ENCODE measurements around the gene LRRC8D.

- TF ChIP-seq, protein P1, sequence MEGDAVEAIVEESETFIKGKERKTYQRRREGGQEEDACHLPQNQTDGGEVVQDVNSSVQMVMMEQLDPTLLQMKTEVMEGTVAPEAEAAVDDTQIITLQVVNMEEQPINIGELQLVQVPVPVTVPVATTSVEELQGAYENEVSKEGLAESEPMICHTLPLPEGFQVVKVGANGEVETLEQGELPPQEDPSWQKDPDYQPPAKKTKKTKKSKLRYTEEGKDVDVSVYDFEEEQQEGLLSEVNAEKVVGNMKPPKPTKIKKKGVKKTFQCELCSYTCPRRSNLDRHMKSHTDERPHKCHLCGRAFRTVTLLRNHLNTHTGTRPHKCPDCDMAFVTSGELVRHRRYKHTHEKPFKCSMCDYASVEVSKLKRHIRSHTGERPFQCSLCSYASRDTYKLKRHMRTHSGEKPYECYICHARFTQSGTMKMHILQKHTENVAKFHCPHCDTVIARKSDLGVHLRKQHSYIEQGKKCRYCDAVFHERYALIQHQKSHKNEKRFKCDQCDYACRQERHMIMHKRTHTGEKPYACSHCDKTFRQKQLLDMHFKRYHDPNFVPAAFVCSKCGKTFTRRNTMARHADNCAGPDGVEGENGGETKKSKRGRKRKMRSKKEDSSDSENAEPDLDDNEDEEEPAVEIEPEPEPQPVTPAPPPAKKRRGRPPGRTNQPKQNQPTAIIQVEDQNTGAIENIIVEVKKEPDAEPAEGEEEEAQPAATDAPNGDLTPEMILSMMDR (IDR thresholded peaks at IDR 0.05 in 2 of 3, conservative IDR thresholded peaks at IDR 0.05 in 1 of 3; ENCODE audit: borderline replicate concordance in 1 of 3, insufficient read depth in 1 of 3, low read depth in 2 of 3, low read length in 2 of 3) = no peak
- TF ChIP-seq EZH2 (IDR thresholded peaks at IDR 0.05) = no peak
- TF ChIP-seq YY1 (IDR thresholded peaks at IDR 0.05; ENCODE audit: extremely low read depth, insufficient replicate concordance, low read depth, low read length) = no peak
- no peak for TF ChIP-seq ATF3 (IDR thresholded peaks at IDR 0.05)
- TF ChIP-seq, protein P2, sequence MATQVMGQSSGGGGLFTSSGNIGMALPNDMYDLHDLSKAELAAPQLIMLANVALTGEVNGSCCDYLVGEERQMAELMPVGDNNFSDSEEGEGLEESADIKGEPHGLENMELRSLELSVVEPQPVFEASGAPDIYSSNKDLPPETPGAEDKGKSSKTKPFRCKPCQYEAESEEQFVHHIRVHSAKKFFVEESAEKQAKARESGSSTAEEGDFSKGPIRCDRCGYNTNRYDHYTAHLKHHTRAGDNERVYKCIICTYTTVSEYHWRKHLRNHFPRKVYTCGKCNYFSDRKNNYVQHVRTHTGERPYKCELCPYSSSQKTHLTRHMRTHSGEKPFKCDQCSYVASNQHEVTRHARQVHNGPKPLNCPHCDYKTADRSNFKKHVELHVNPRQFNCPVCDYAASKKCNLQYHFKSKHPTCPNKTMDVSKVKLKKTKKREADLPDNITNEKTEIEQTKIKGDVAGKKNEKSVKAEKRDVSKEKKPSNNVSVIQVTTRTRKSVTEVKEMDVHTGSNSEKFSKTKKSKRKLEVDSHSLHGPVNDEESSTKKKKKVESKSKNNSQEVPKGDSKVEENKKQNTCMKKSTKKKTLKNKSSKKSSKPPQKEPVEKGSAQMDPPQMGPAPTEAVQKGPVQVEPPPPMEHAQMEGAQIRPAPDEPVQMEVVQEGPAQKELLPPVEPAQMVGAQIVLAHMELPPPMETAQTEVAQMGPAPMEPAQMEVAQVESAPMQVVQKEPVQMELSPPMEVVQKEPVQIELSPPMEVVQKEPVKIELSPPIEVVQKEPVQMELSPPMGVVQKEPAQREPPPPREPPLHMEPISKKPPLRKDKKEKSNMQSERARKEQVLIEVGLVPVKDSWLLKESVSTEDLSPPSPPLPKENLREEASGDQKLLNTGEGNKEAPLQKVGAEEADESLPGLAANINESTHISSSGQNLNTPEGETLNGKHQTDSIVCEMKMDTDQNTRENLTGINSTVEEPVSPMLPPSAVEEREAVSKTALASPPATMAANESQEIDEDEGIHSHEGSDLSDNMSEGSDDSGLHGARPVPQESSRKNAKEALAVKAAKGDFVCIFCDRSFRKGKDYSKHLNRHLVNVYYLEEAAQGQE (IDR thresholded peaks at IDR 0.05; ENCODE audit: low read depth) = no peak
- no peak for TF ChIP-seq POLR2AphosphoS5 (IDR thresholded peaks at IDR 0.05; ENCODE audit: low read depth, low read length)
- TF ChIP-seq POLR2A (IDR thresholded peaks at IDR 0.05; ENCODE audit: borderline replicate concordance, extremely low read depth, insufficient read depth, insufficient read length) = no peak
- TF ChIP-seq JUND (IDR thresholded peaks at IDR 0.05) = no peak
These were observed 33.3 kb downstream of the LRRC8D start for GRCh38 chr1:89854140-89854539.

Measured in HCT116 (cell line).